HFF-Myc (cell line): ENCODE results near the gene RGL4.
A peak's percentile ranks its signal among the peaks of the same experiment; 100 is the strongest.

ENCODE experiments used
- DNase-seq: peaks from one replicate; pipeline ENCODE4 v3.0.0-alpha.2; 2011; ENCODE audit warnings: low read depth; ENCODE audit errors: extremely low read depth
- H3K4me3 ChIP-seq: replicated peaks from 2 replicates; pipeline ENCODE4 v1.5.1; 2011; ENCODE audit warnings: low read depth, mild to moderate bottlenecking, control low read depth, low read length
- CTCF ChIP-seq: IDR thresholded peaks from 2 replicates; pipeline ENCODE4 v1.5.1; 2012; ENCODE audit warnings: mild to moderate bottlenecking, low read depth, low read length, control low read depth; ENCODE audit errors: missing control alignments

The RGL4 gene

GRCh38 chr22:23700706-23701105, 9.9 kb downstream of the RGL4 start:
- TF ChIP-seq CTCF: no peak
- H3K4me3 ChIP-seq: no peak overlapping the region
- no peak for DNase-seq

- no peak for TF ChIP-seq CTCF
- no peak overlapping the region for H3K4me3 ChIP-seq
- no peak for DNase-seq
These were observed 13.2 kb downstream of the RGL4 start for GRCh38 chr22:23704062-23704461.

- no peak for DNase-seq
- H3K4me3 ChIP-seq: no peak overlapping the region
- no peak for TF ChIP-seq CTCF
These were observed 14.0 kb downstream of the RGL4 start for GRCh38 chr22:23704829-23705228.

- DNase-seq: no peak
- TF ChIP-seq CTCF: no peak
- H3K4me3 ChIP-seq: no peak overlapping the region
These were observed 14.5 kb downstream of the RGL4 start for GRCh38 chr22:23705358-23705757.

GRCh38 chr22:23708270-23708669, 17.5 kb downstream of the RGL4 start:
- no peak for TF ChIP-seq CTCF
- H3K4me3 ChIP-seq: no peak overlapping the region
- no peak for DNase-seq

- peak; percentile 26 for DNase-seq
- no peak overlapping the region for H3K4me3 ChIP-seq
- TF ChIP-seq CTCF: no peak
These were observed 18.3 kb downstream of the RGL4 start for GRCh38 chr22:23709107-23709506.

- TF ChIP-seq CTCF: no peak
- H3K4me3 ChIP-seq: no peak overlapping the region
- no peak for DNase-seq
These were observed 21.4 kb downstream of the RGL4 start for GRCh38 chr22:23712256-23712655.
